OCI-LY3 (cell line): ENCODE measurements around the gene PLEKHF1.

ENCODE experiments used
- EZH2phosphoT487 ChIP-seq: fragments of 200-600 bp; shearing (Covaris generic); IDR thresholded peaks from 2 replicates; pipeline ENCODE4 v1.6.1; 2018; ENCODE audit warnings: antibody characterized with exemption, mixed run types, low read depth
- TF ChIP-seq, protein P1 (sequence below): fragments of 200-600, 300-600 bp; sonication (generic); IDR thresholded peaks from 2 replicates; pipeline ENCODE4 v1.5.1; 2014; ENCODE audit warnings: antibody characterized with exemption, low read length, low read depth

DNA sequence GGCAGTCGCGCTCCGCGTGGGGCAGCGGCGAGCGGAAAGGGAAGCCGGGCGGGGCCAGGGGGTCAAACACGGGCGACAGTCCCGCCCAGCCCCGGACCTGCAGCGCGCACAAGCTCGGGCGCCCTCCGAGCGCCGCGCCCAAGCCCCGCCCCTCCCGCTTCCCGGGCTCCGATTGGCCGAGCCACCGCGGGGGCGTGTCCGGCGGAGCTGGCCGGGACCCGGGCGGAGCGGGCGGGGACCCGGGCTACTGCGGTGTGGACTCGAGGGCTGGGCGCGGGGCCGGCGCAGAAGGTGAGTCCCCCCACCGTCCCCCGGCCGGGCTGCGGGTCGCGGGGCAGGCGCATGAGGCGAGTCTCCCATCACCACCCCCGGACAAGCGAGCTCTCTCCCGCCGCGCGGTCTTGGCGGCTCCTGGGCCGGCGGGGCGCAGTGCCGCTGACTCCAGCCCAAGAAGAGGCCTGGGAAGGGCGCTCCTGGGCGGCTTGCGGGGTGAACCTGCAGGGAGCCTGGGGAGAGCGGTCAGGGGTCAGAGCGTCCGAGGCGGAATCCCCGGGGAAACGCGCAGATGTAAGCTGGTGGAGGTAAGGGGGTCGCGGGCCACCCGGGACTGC lies at the start of gene PLEKHF1:
- TF ChIP-seq, protein P1, sequence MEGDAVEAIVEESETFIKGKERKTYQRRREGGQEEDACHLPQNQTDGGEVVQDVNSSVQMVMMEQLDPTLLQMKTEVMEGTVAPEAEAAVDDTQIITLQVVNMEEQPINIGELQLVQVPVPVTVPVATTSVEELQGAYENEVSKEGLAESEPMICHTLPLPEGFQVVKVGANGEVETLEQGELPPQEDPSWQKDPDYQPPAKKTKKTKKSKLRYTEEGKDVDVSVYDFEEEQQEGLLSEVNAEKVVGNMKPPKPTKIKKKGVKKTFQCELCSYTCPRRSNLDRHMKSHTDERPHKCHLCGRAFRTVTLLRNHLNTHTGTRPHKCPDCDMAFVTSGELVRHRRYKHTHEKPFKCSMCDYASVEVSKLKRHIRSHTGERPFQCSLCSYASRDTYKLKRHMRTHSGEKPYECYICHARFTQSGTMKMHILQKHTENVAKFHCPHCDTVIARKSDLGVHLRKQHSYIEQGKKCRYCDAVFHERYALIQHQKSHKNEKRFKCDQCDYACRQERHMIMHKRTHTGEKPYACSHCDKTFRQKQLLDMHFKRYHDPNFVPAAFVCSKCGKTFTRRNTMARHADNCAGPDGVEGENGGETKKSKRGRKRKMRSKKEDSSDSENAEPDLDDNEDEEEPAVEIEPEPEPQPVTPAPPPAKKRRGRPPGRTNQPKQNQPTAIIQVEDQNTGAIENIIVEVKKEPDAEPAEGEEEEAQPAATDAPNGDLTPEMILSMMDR: no peak
- TF ChIP-seq EZH2phosphoT487: no peak
